Activated T-cell treated with anti-CD3 and anti-CD28 coated beads for 4 hours (primary cell): ENCODE results near the gene IMMP2L.
"Not testable (repeated sequence)": the region's sequence is repeated elsewhere in the genome, so short reads cannot be mapped to it uniquely, and the experiment has no call there.

Experiments
- DNase-seq: peaks from one replicate; pipeline ENCODE4 v3.0.0-alpha.2; 2020

IMMP2L gene

DNA sequence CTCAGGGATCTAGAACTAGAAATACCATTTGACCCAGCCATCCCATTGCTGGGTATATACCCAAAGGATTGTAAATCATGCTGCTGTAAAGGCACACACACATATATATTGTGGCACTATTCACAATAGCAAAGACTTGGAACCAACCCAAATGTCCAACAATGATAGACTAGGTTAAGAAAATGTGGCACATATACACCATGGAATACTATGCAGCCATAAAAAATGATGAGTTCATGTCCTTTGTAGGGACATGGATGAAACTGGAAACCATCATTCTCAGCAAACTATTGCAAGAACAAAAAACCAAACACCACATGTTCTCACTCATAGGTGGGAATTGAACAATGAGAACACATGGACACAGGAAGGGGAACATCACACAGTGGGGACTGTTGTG, 56.9 kb downstream of the IMMP2L start:
- DNase-seq, result not testable (repeated sequence)

DNA sequence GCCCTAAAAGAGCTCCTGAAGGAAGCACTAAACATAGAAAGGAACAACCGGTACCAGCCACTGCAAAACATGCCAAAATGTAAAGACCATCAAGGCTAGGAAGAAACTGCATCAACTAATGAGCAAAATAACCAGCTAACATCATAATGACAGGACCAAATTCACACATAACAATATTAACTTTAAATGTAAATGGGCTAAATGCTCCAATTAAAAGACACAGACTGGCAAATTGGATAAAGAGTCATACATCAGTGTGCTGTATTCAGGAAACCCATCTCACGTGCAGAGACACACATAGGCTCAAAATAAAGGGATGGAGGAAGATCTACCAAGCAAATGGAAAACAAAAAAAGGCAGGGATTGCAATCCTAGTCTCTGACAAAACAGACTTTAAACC, 60.5 kb downstream of the IMMP2L start:
- not testable (repeated sequence) for DNase-seq

DNA sequence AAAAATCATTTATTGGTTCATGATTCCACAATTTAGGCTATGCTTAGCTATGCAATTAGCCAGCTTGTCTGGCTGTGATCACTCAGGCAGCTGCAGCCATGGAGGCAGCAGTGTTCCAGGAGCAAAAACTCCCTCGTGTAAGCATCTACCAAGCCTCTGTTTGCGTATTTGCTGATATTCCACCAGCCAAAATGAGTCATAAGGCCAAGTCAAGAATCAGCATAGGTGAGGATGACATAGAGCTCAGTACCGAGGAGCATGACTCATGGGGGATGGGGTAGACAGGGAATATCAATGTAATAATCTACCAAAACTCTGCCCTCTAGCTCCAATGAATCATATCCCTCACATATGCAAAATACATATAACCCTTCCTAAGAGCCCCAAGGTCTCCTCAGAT, 63.3 kb downstream of the IMMP2L start:
- no peak for DNase-seq

DNA sequence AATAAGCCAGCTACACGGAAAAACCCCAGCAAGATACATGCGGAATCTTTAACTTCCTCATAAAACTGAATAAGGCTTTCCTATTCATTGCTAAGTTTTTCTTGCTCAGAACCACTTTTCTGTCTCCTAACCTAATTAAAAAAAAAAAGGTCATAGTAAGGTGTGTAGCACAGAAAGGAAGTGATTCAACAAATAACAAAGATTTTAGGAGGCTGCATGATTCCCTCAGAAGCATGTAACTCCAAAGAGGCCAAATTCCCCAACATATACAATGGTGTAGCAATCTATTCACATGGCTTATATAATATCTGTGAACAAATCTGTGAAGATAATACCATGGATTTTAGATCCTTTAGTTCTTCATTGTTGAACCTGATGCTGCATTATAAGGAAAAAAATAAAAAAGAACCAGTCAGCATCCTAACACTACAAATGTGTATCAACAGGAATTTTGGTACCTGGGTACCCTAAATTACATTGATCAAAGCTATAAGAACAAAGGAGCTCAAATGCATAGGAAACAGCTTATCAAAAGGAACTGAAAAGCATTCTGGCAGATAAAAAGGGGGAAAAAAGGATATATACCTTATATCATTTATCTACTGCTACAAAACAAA, 63.8 kb downstream of the IMMP2L start:
- no peak for DNase-seq

DNA sequence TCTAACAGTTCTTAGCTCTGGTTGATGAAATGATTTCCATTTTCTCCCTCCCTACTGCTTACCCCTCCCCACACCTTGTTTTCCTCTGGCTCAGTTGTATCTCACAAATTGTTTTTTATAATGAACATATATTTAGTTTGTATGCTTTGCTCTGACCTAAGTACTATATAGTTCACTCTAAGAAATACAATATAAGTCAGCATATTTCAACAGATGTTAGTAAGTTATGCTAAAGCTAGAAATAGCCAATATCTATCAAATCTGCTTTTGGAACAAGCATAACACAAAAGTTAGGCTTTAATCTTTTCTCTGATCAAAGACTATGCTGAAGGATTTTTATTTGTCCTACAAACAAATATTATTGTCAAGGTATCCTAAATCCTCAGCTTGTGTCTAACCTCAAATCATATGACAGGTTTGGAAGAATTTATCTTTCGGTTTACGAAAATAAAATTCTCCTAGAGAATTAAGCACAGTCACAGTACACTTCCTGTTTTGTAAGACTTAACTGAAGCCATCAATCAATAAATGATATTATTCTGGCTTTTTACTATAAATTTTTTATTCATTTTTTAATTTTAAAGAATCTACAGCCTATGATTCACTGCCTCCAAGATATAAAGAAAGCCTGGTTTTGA, 67.0 kb downstream of the IMMP2L start:
- DNase-seq, result no peak

DNA sequence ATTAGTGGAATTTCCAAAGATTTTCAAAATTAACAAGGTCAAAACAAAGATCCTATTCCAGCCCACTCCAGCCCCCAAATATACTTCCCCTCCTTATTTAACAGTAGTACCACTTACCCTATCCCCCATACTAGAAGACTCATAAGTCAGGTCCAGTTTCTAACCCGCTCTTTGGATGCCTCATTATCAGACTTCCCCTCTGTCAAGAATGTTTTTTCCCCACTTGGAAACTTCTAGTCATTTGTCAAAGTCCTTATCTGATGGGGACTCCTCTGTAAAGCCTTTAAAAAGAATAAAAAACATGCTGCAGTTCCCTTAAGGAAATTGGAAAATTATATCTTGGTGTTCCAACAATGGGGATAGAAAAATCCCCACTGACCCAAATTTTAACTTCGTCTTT, 70.1 kb downstream of the IMMP2L start:
- DNase-seq, result no peak

DNA sequence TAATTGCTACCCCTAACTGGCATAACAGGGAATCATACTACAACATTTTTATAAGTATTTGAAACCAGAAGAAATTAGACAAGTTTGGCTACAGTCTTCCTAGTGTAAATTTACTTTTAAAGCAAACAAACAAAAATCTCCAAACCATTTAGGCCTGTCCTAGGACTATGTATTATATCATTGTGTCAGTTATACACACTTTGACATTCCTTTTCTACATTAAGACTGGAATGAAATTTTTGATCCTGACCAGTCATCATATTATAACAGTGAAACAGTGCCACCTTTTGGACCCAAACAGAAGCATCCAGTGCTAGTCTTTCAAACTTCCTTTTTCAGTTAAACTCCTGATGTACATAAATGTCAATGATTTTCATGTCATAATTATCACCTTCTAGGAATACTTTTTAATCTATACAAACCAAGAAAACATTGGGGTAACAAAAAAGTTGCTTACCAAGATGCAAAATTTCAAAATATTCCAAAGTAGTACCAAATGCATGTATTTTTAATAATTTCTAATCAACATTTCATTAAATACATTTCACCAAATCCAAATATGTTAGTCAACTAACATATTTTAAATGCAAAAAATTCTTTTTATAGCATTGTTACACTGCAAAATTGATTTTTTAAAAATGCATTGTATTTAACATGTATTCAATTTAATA, 75.7 kb downstream of the IMMP2L start:
- DNase-seq, result no peak

DNA sequence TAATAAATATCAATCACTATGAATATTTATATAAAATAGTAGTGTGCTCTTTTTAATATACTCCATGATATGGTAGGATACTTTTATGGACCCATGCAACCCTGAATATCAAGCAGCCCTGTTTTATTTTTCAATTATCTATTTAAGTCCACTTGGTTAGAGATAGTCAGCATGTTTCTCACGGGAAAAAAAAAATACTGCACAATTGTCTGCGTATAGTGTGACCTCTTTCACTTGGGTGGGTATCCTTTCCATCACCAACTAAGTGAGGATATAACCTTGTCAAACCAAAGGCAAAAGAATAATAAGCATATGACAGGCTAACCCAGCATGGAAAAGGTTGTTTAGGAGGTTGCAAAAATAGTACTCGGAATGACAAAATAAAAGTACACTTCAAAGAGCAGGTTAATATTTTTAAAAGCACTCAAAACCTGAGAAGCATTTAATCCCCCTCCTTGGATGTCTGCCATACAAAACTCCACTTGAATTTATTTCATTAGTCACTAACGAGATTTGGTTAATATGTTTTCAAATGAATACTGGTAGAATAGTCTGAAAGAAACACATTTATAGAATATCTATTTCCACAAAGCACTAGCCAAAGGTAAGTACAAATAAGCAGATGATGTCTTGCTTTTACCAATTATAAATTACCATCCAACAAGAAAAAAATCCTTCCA, 76.5 kb downstream of the IMMP2L start:
- no peak for DNase-seq

DNA sequence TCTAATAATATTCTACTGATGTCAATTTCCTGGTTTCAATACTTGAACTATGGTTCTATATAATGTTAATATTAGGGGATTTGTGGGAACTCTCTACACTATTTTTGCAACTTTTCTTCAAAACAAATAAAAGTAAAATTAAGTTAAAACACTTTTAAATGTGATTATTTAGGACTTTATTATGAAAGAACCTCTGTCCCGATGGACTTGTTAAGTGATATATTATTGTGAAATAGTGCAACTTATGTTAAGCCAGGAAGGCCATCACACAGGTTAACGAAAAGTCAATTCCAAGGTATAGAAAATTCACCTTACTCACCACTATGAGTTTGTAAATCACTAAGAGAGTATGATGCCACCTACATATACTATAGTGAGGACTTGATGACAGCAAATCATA, 79.2 kb downstream of the IMMP2L start:
- DNase-seq, result no peak

DNA sequence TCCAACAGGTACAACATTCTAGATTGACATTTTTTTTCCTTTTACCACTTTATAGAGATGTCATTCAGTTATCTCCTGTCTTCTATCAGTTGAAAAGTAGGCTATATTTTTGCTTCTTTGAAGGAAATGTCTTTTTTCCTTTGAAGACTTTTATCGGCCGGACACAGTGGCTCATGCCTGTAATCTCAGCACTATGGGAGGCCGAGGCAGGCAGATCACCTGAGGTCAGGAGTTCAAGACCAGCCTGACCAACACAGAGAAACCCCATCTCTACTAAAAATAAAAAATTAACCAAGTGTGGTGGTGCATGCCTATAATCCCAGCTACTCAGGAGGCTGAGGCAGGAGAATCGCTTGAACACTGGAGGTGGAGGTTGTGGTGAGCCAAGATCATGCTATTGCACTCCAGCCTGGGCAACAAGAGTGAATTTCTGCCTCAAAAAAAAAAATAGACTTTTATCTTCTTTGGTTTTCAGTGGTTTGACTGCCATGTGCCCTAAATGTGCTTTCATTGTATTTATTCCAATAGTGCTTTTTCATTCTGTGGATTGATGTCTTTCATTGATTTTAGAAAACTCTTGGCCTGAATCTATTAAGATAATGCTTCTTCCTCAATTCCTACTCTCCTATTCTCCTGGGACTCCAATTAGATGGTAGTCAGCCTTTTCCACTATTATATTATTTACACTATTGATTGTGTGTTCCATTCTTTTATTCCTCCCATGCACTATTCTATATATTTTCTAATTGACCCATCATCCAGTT, 84.6 kb downstream of the IMMP2L start:
- no peak for DNase-seq

DNA sequence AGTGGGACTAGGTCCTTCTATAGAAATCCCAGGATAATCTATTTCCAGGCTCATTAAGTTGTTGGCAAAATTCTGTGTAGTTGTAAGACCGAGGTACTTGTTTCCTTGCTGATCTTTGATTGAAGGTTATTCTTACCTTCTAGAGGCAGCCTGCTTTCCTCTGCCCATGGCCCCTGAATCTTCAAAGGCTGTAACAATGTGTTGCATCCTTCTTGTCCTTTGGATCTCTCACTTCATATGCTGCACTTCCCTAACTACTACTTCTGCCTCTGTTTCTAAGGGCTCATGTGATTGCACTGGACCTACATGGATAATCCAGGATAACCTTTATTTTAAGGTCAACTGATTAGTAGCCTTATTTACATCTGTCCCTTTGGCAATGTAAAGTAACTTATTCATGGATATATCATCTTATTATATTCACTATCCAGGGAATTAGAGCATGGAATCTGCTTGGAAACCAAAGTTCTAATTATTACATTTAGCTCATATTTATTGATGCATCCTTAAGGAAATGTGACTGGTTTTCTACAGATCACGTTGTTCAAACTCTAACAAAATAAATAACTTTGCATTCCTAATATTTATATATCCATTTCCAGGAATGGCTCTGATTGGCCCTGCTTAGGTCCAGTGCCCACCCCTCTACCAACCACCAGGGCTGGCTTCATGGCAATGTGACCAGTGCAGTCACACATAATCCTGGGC, 85.6 kb downstream of the IMMP2L start:
- no peak for DNase-seq

DNA sequence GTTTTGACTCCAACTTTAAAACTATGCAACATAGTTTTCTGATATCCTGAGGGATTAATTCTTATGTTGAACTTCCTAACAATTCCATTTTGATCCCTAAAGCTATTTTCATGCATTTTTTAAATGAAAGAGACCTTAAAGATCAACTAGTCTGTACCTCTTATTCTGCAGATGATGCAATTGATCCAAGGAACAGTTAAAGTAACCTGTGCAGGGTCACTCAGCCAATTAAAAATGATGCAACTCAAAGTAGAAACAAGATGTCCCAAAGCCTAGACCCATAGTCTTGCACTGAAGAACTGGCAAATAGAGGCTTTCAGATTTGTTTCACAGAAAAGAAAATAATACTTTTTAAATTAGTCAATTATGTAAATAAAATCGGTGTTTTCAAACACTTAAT, 86.3 kb downstream of the IMMP2L start:
- DNase-seq, result no peak

DNA sequence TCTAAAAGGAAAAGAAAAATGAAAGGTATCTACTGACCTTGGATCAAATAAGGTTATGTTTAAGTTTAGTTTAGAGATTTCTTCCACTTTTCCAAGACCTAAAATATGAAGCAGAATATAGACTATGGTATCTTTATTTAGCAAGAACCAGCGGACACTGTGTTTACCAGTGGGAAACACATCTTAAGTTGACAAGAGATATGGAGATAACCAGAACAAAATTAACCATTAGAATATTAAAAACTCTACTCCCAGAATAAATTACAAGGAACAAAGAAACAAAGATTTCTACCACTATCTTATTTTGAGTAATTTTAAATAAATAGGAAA, 86.9 kb downstream of the IMMP2L start:
- no peak for DNase-seq

DNA sequence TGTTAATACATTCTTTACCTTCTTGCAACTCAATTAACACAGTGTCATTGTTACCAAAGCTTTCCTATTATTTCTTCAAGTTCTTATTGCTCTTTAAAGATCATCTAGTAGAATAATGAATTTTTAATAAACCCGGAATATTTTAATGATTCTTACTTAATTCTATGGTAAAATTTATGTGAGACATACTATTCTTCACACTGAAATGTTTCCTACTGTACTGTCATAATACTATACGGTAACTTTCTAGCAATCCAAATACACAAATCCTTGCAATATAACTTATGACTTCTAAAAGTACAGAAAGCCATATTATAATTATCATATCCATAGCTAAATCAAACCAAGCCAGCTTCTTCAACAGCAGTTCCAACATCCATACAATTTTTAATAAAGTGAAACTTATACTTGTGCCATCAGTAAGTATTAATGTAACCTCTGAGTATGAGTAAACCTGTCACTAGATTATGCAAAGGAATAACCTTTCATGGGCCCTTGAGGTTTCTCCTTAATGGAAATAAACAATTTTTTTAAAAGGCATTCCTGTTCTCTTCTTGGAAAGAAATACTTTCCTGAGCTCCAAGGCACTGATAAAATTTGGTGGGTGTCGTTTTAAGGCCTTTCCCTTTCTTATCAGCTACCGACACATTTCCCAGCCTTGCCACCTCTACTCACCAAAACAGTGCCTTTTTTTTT, 87.4 kb downstream of the IMMP2L start:
- no peak for DNase-seq

DNA sequence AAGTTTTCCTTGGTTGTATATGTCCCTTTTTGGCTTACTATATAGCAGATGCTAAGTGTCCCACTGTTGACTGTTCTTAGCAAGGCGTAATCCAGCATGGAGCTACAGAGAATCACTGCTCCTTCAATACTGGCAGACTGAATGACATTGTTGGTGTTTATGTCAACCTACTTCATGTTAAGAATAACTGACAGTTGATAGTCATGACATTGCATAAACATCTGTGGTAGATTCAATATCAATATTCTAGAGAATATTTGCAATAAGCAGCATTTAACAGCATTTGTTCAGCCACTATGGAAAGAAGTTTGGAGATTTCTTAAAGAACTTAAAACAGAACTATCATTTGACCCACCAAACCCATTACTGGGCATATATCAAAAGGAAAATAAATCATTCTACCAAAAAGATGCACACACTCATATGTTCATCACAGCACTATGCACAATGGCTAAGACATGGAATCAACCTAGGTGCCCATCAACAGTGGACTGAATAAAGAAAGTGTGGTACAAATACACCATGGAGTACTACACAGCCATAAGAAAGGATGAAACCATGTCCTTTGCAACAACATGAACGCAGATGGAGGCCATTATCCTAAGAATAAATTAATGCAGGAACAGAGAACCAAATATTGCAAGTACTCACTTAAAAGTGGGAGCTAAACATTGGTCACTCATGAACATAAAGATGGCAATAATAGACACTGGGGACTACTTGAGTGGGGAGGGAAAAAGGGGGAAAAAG, 88.7 kb downstream of the IMMP2L start:
- no peak for DNase-seq

DNA sequence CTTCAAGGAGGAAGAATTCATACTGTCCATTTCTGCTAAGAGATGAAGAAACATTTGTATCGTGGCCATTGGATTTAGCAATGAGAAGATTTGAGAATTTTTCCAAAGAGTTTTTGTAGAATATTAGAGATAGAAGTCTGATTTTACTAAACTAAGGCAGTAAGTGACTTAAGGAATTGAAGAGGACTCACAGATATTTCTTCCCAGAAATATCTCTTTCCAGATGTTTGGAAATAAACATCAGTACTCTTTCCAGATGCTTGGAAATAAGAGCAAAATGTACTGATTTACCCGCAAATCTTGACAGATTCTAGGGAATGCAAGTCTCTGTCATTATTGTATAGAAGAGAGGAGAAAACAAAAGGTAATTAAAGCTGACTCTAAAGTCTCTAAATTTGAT, 91.3 kb downstream of the IMMP2L start:
- no peak for DNase-seq

DNA sequence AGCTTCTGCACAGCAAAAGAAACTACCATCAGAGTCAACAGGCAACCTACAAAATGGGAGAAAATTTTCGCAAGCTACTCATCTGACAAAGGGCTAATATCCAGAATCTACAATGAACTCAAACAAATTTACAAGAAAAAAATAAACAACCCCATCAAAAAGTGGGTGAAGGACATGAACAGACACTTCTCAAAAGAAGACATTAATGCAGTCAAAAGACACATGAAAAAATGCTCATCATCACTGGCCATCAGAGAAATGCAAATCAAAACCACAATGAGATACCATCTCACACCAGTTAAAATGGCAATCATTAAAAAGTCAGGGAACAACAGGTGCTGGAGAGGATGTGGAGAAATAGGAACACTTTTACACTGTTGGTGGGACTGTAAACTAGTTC, 92.4 kb downstream of the IMMP2L start:
- not testable (repeated sequence) for DNase-seq

DNA sequence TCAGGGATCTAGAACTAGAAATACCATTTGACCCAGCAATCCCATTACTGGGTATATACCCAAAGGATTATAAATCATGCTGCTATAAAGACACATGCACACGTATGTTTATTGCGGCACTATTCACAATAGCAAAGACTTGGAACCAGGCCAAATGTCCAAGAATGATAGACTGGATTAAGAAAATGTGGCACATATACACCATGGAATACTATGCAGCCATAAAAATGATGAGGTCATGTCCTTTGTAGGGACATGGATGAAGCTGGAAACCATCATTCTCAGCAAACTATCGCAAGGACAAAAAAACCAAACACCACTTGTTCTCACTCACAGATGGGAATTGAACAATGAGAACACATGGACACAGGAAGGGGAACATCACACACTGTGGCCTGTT, 96.5 kb downstream of the IMMP2L start:
- not testable (repeated sequence) for DNase-seq

DNA sequence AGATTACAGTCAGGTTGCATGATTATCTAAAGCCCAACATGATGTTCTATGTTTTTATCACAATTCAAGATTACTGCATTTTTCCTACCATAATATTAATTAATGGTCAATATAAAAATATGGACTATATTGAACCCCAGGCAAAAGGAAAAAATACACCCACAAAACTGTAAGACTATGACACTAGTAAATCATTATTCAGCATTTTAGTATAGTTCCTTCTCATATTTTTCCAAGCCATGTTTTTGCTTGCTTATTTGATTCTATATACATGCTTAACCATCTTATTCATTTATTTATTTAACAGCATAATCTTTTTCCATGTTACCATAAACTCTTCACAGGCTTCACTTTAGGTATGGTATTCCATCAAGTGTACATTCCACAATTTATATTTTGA, 101.6 kb downstream of the IMMP2L start:
- DNase-seq, result no peak

DNA sequence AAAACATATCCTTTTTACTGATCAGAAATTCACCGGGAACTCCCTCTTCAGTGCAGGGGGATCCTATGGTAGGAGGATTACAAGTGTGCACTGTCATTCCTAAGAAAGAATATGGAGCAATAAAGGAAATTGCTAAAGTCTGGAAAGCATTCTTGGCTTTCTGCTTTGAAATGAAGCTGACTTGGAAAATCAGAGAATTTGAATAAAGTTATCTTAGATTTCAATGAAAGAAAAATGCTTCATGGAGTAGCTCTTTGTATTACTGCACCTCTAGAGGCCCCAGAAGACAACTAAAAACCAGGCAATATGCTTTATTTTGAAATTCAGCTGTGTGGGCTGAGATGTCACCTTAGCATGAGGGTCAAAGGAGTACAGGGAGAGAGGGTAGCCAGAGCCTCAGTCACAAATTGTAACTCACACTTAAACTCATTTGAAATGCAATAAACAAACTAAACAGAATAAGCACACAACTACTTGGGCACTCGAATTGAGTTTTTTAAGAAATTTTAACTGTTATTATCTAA, 102.5 kb downstream of the IMMP2L start:
- no peak for DNase-seq
